HG02571 (cell line): ENCODE results near the gene ASL.
"Not testable (repeated sequence)": the region's sequence is repeated elsewhere in the genome, so short reads cannot be mapped to it uniquely, and the experiment has no call there.

Source experiments
- ATAC-seq: cut with Tn5 transposase; IDR thresholded peaks from one replicate; pipeline ENCODE4 v1.9.1; 2021; ENCODE audit warnings: mild to moderate bottlenecking, moderate library complexity; ENCODE audit not compliant: unreplicated experiment

ASL gene

GRCh38 chr7:66116680-66117420 is 41.2 kb downstream of the ASL start:
- ATAC-seq, result not testable (repeated sequence)

- ATAC-seq, result no peak
Measured at GRCh38 chr7:66118603-66119002, 43.0 kb downstream of the ASL start.

- ATAC-seq, result no peak
Measured at GRCh38 chr7:66119245-66119850, 43.7 kb downstream of the ASL start.

- no peak for ATAC-seq
Measured at GRCh38 chr7:66123175-66123528, 47.5 kb downstream of the ASL start.

GRCh38 chr7:66124569-66124861 is 48.9 kb downstream of the ASL start:
- ATAC-seq, result not testable (repeated sequence)

GRCh38 chr7:66125052-66125694 is 49.6 kb downstream of the ASL start:
- no peak for ATAC-seq

- not testable (repeated sequence) for ATAC-seq
Measured at GRCh38 chr7:66125781-66126352, 50.2 kb downstream of the ASL start.

- ATAC-seq, result not testable (repeated sequence)
Measured at GRCh38 chr7:66127172-66127571, 51.6 kb downstream of the ASL start.

GRCh38 chr7:66138994-66139752 is 63.6 kb downstream of the ASL start:
- ATAC-seq, result no peak

- no peak for ATAC-seq
Measured at GRCh38 chr7:66140924-66141323, 65.3 kb downstream of the ASL start.

- ATAC-seq, result no peak
Measured at GRCh38 chr7:66142334-66142733, 66.7 kb downstream of the ASL start.

- ATAC-seq, result no peak
Measured at GRCh38 chr7:66142996-66143395, 67.4 kb downstream of the ASL start.
